Nephron progenitor cell (in vitro differentiated cells): ENCODE measurements around the gene PDXK.

Experiments used
- DNase-seq: peaks from one replicate; pipeline ENCODE4 v3.0.0; 2021
- H3K27ac Mint-ChIP-seq: 2 replicates; pipeline ENCODE4 v1.8.0; 2021; ENCODE audit warnings: mild to moderate bottlenecking, moderate library complexity, mixed read lengths
- H3K27me3 Mint-ChIP-seq: 2 replicates; pipeline ENCODE4 v1.8.0; 2021; ENCODE audit warnings: mild to moderate bottlenecking, low read depth, mixed read lengths; ENCODE audit not compliant: poor library complexity
- H3K36me3 Mint-ChIP-seq: 2 replicates; pipeline ENCODE4 v1.8.0; 2021; ENCODE audit warnings: low read depth, mixed read lengths
- H3K4me1 Mint-ChIP-seq: 2 replicates; pipeline ENCODE4 v1.8.0; 2021; ENCODE audit warnings: mixed read lengths
- H3K4me3 Mint-ChIP-seq: 2 replicates; pipeline ENCODE4 v1.8.0; 2021; ENCODE audit warnings: mild to moderate bottlenecking, moderate library complexity, mixed read lengths
- H3K9me3 Mint-ChIP-seq: 2 replicates; pipeline ENCODE4 v1.8.0; 2021; ENCODE audit warnings: mild to moderate bottlenecking, moderate library complexity, mixed read lengths
- TF ChIP-seq, protein P1 (sequence below): fragments of 200-600 bp; sonication (generic); IDR thresholded peaks from 2 replicates; pipeline ENCODE4 v1.5.0; 2021; ENCODE audit warnings: antibody characterized with exemption

The PDXK gene

DNA sequence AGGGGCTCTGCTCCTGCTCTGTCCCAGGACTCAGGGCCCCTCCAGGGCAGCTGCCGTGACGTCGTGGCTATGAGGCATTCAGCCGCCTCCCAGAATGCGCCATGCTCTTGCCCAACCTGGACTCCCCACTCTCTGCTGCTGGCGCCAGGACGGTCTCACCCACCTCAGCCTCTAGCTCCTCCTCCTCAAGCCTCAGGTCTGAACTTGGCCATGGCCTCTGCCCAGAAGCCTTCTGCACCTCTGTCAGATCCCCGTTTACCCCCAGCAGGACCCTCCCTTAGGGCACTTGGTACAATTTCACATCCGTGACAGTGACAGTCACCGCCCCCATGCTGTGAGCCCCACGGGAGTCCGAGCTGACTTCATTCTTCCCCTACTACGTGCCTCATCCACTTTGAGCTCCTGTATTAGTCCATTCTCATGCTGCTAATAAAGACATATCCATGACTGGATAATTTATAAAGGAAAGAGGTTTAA, 52.3 kb downstream of the PDXK start:
- Mint-ChIP-seq H3K36me3 (peaks cover 19% of the 10 kb centered on the region), H3K9me3 (no peaks in the 10 kb centered on the region), H3K27ac (no peak overlapping the region), H3K27me3 (no peaks in the 10 kb centered on the region), H3K4me3 (no peak overlapping the region), H3K4me1 (peaks cover 71% of the 10 kb centered on the region)
- DNase-seq: no peak
- TF ChIP-seq, protein P1, sequence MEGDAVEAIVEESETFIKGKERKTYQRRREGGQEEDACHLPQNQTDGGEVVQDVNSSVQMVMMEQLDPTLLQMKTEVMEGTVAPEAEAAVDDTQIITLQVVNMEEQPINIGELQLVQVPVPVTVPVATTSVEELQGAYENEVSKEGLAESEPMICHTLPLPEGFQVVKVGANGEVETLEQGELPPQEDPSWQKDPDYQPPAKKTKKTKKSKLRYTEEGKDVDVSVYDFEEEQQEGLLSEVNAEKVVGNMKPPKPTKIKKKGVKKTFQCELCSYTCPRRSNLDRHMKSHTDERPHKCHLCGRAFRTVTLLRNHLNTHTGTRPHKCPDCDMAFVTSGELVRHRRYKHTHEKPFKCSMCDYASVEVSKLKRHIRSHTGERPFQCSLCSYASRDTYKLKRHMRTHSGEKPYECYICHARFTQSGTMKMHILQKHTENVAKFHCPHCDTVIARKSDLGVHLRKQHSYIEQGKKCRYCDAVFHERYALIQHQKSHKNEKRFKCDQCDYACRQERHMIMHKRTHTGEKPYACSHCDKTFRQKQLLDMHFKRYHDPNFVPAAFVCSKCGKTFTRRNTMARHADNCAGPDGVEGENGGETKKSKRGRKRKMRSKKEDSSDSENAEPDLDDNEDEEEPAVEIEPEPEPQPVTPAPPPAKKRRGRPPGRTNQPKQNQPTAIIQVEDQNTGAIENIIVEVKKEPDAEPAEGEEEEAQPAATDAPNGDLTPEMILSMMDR: no peak

DNA sequence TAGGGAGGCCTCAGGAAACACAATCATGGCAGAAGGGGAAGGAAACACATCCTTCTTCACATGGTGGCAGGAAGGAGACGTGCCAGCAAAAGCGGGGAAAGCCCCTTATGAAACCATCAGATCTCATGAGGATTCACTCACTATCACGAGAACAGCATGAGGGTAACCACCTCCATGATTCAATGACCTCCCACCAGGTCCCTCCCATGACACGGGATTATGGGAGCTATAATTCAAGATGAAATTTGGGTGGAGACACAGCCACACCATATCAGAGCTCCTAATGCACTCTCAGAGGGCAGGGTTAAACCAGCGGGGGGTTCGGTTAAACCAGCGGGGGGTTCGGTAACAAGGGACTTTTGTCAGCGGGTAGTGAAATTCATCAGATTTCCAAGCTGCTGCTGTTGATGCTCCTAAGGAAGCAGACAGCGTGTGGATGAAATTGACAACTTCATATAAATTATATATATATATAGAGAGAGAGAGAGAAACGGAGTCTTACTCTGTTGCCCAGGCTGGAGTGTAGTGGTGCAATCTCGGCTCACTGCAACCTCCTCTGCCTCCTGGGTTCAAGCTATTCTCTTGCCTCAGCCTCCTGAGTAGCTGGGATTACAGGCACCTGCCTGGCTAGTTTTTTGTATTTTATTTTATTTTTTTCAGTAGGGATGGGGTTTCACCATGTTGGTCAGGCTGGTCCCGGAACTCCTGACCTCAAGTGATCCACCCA, 52.9 kb downstream of the PDXK start:
- TF ChIP-seq, protein P1: no peak
- DNase-seq: no peak
- Mint-ChIP-seq H3K9me3 (no peaks in the 10 kb centered on the region), H3K4me1 (peaks cover 65% of the 10 kb centered on the region), H3K4me3 (no peak overlapping the region), H3K36me3 (peaks cover 19% of the 10 kb centered on the region), H3K27ac (no peak overlapping the region), H3K27me3 (no peaks in the 10 kb centered on the region)

DNA sequence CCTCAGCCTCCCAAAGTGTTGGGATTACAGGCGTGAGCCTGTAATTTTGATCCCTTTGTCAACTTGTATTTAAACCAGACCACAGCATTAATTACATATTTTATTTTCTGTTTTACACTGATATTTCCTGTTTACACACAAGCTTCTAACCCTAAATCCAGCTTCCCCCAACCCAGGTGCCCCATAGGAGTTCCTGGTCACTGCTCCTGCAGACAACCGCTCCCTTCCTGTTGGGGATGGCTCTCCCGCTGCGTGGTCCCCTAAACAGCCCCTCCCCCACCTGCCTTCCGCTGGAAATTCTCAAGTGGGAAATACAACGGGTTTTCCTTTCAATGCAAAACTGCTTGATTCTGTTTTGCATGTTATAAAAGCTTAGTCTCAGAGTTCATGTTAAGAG, 53.5 kb downstream of the PDXK start:
- TF ChIP-seq, protein P1: no peak
- Mint-ChIP-seq H3K27ac (no peak overlapping the region), H3K36me3 (peaks cover 19% of the 10 kb centered on the region), H3K9me3 (no peaks in the 10 kb centered on the region), H3K4me3 (no peak overlapping the region), H3K4me1 (peaks cover 59% of the 10 kb centered on the region), H3K27me3 (peaks cover under 1% of the 10 kb centered on the region)
- DNase-seq: no peak

DNA sequence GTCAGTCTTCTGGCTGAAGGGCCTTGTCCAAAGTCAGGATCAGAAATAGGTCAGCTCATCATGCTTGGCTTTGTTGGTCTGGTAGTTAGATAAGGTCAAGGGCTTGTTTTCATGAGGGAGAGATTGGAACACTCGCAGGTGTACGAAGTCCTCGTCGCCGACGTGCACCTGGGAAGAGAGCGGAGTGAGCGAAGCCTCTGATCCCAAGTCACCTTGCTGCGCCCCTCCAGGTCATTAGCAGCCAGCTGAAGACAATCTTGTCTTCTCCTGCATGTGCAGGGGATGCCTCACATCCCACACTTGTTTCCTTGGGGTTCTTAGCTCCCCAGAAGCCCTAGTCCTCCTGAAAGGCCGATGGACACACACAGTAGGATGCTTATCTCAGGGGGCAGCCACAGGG, 55.2 kb downstream of the PDXK start:
- TF ChIP-seq, protein P1: no peak
- Mint-ChIP-seq H3K27me3 (peaks cover 7% of the 10 kb centered on the region), H3K4me1 (peaks cover 52% of the 10 kb centered on the region), H3K4me3 (peak overlapping the region; percentile 62), H3K9me3 (no peaks in the 10 kb centered on the region), H3K27ac (no peak overlapping the region), H3K36me3 (peaks cover 19% of the 10 kb centered on the region)
- no peak for DNase-seq

DNA sequence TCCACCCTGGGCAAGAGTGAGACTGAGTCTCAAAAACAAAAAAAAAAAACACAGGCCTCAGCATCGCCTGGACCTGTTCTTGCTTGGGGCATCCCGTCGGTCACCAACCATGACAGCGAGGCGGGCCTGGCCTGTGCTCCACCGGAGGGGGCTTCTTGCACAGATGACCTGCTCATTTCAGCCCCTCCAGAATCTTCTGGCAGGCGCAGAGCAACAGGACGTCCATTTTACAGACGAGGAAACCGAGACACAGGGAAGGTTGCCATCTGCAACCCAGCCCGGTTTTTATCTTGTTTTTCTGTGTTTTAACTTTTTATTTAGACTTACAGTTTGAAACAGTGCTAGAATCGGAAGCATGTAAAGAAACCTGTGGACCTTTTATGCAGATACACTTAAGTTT, 56.3 kb downstream of the PDXK start:
- Mint-ChIP-seq H3K36me3 (peaks cover 19% of the 10 kb centered on the region), H3K27ac (no peak overlapping the region), H3K27me3 (peaks cover 9% of the 10 kb centered on the region), H3K4me1 (peaks cover 51% of the 10 kb centered on the region), H3K4me3 (peak overlapping the region; percentile 89), H3K9me3 (no peaks in the 10 kb centered on the region)
- DNase-seq: no peak
- TF ChIP-seq, protein P1: no peak

DNA sequence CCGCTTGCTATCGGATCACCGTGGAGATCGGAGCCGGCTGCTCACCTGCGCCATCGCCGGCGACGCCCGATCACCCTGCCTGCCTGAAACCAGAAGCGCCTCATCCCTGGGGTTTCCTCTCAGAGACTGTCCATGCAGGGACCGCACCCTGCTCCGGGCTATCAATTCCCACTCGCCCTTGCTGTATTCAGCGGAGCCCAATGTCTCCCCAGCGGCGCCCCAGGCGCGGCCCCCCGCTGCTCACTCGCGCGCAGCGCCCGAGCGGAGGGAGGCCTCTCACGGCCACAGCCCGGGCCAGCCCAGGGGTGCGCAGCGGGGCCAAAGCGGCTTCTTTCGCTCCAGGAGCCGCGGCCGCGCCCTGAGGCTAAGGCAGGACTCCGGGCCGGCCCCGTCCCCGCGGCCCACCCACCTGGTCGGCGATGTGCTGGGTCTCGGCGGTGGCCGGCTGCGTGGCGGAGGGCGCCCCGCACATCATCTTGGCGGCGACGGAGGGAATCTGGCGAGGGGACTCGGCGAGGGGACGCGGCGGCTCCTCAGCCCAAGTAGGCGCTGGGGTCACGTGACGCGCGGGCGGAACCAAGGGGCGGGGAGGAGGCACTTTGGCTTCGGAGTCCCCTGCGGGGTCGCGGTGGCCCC, 57.0 kb downstream of the PDXK start, which contains the start of gene CSTB:
Gene CSTB, minus strand, starts transcription at position 514 of the 636 bp plus-strand sequence. Its CDS starts 39 bp downstream, at position 475.
- TF ChIP-seq, protein P1: no peak
- H3K27me3 Mint-ChIP-seq: peaks cover 14% of the 10 kb centered on the region
- peak; percentile 93 for DNase-seq
- no peak within 1 kb of the TSS for H3K27ac Mint-ChIP-seq
- H3K9me3 Mint-ChIP-seq: no peaks in the 10 kb centered on the region
- H3K4me1 Mint-ChIP-seq: peaks cover 50% of the 10 kb centered on the region
- H3K36me3 Mint-ChIP-seq: peaks cover 19% of the 10 kb centered on the region
- H3K4me3 Mint-ChIP-seq: peak within 1 kb of the TSS; percentile 89
